Measurements from ENCODE around the gene KPNB1. TPM values are rescaled to one million over a fixed set of nuclear protein-coding genes. Genes with fewer than 3 reads are reported as not detected.

Gene KPNB1
- total and polyA plus RNA-seq, 2 of the 4 experiments (the other 2 are of a cell fraction): 206 to 1,082 TPM

DNA sequence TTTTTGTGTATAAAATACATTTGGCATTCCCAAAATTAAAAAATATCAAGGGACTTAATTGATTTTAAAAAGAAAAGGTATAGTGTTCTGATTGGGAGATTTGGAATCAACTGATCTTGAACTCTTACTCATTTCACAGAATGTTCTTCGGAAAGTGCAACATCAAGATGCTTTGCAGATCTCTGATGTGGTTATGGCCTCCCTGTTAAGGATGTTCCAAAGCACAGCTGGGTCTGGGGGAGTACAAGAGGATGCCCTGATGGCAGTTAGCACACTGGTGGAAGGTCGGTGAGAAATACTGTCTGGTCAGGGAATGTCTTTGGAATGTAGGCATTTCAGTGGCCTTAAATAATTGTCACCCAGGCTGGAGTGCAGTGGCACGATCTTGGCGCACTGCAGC, 24.8 kb downstream of the KPNB1 start:
- H2AK5ac ChIP-seq (ENCODE audit: low read depth, low read length): no peak overlapping the region
- no peak overlapping the region for H2BK5ac ChIP-seq (ENCODE audit: low read depth, low read length, poor library complexity, severe bottlenecking)
- WGBS, 2 experiments (ENCODE audit: extremely low coverage in 2 of 2, insufficient read length in 1 of 2): 67% methylated on average over 1 of the region's 4 CpGs; no CpG with 5 or more reads in 1 of the 2 experiments
- H2BK20ac ChIP-seq (ENCODE audit: low read depth, low read length): no peak overlapping the region
- BruUV-seq (replicated peaks): no TSS peak
- dilution Hi-C loops (cut with HindIII; ENCODE audit: low sequenced_read_pairs, unreplicated experiment) (no loop called here), in situ Hi-C loops (cut with MboI; ENCODE audit: low sequenced_read_pairs) (no loop called here), intact Hi-C loops (cut with micrococcal nuclease) (no loop called here)
- H3K4me1 ChIP-seq (ENCODE audit: control insufficient read depth, insufficient read depth, low read length): no peaks in the 10 kb centered on the region
- H3K36me3 ChIP-seq (ENCODE audit: control insufficient read depth, insufficient read depth, low read length): peaks cover 83% of the 10 kb centered on the region
- CTCF ChIA-PET: interaction anchor here (1.2 to 2.0 kb wide), 2 partner anchors 9 to 10 kb away, joined by 3 to 10 read pairs; no protein-coding TSS in a partner anchor
- H3K4me2 ChIP-seq (ENCODE audit: low read depth, low read length): no peak overlapping the region
- ATAC-seq (ENCODE audit: low read depth) (no peak), DNase-seq (no peak)
- H3K14ac ChIP-seq (replicated peaks; ENCODE audit: low read depth, low read length): no peak overlapping the region
- H3K27ac ChIP-seq (ENCODE audit: insufficient read depth, low read length): no peak overlapping the region
- H3K9ac ChIP-seq (ENCODE audit: low read depth, low read length): no peak overlapping the region
- H4K91ac ChIP-seq (ENCODE audit: insufficient read depth, low read depth, low read length): no peak overlapping the region
- H2BK120ac ChIP-seq (ENCODE audit: low read depth, low read length): no peak overlapping the region
- H3K56ac ChIP-seq (ENCODE audit: extremely low read depth, insufficient read depth, low read length): no peak overlapping the region
- no peak overlapping the region for H3K4ac ChIP-seq (ENCODE audit: low read depth, low read length)
- H4K20me1 ChIP-seq (ENCODE audit: insufficient read depth, low read length): peaks cover 20% of the 10 kb centered on the region; the same call in 1 of the 2 replicates
- no peak overlapping the region for H4K5ac ChIP-seq (ENCODE audit: low read depth, low read length)
- H3K9me1 ChIP-seq (ENCODE audit: insufficient read depth, low read length): no peaks in the 10 kb centered on the region
- POLR2A ChIA-PET (ENCODE audit: unreplicated experiment): no interaction called here
- no peaks in the 10 kb centered on the region for H3K9me3 ChIP-seq (ENCODE audit: control insufficient read depth, insufficient read depth, low read length)
- H3K23ac ChIP-seq (ENCODE audit: low read depth, low read length): no peak overlapping the region
- TF ChIP-seq POLR2A (IDR thresholded peaks at IDR 0.05; ENCODE audit: low read depth, low read length) (no peak), CEBPB (IDR thresholded peaks at IDR 0.05; ENCODE audit: low read depth, low read length) (no peak), BHLHE40 (IDR thresholded peaks at IDR 0.05; ENCODE audit: low read depth, low read length) (no peak), MXI1 (IDR thresholded peaks at IDR 0.05; ENCODE audit: borderline replicate concordance, low read depth, low read length) (no peak), FOS (IDR thresholded peaks at IDR 0.05; ENCODE audit: low read depth, low read length) (no peak), RCOR1 (IDR thresholded peaks at IDR 0.05; ENCODE audit: insufficient replicate concordance, low read length) (no peak), CHD1 (IDR thresholded peaks at IDR 0.05; ENCODE audit: low read depth, low read length) (no peak), RFX5 (IDR thresholded peaks at IDR 0.05; ENCODE audit: low read depth, low read length) (no peak), RAD21 (IDR thresholded peaks at IDR 0.05; ENCODE audit: low read length) (no peak)
- TF ChIP-seq, protein P1, sequence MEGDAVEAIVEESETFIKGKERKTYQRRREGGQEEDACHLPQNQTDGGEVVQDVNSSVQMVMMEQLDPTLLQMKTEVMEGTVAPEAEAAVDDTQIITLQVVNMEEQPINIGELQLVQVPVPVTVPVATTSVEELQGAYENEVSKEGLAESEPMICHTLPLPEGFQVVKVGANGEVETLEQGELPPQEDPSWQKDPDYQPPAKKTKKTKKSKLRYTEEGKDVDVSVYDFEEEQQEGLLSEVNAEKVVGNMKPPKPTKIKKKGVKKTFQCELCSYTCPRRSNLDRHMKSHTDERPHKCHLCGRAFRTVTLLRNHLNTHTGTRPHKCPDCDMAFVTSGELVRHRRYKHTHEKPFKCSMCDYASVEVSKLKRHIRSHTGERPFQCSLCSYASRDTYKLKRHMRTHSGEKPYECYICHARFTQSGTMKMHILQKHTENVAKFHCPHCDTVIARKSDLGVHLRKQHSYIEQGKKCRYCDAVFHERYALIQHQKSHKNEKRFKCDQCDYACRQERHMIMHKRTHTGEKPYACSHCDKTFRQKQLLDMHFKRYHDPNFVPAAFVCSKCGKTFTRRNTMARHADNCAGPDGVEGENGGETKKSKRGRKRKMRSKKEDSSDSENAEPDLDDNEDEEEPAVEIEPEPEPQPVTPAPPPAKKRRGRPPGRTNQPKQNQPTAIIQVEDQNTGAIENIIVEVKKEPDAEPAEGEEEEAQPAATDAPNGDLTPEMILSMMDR (conservative IDR thresholded peaks at IDR 0.05; ENCODE audit: low read depth, low read length): no peak
- TF ChIP-seq, protein P2, sequence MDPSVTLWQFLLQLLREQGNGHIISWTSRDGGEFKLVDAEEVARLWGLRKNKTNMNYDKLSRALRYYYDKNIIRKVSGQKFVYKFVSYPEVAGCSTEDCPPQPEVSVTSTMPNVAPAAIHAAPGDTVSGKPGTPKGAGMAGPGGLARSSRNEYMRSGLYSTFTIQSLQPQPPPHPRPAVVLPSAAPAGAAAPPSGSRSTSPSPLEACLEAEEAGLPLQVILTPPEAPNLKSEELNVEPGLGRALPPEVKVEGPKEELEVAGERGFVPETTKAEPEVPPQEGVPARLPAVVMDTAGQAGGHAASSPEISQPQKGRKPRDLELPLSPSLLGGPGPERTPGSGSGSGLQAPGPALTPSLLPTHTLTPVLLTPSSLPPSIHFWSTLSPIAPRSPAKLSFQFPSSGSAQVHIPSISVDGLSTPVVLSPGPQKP (IDR thresholded peaks at IDR 0.05; ENCODE audit: borderline replicate concordance, low read depth, low read length): no peak
- no peak overlapping the region for H2AK9ac ChIP-seq (replicated peaks; ENCODE audit: low read depth, low read length, poor library complexity)
- no peak overlapping the region for H3K18ac ChIP-seq (ENCODE audit: low read depth, low read length)
- no peak overlapping the region for H2BK15ac ChIP-seq (ENCODE audit: low read depth, low read length)
- H3K79me1 ChIP-seq (ENCODE audit: low read depth in 1 of 2, low read length in 2 of 2): peaks cover 44 to 47% of the 10 kb centered on the region in 2 experiments
- no peak overlapping the region for H2AFZ ChIP-seq (replicated peaks; ENCODE audit: low read length, poor library complexity)
- H3K4me3 ChIP-seq (ENCODE audit: insufficient read depth, low read depth, low read length): no peak overlapping the region
- no peaks in the 10 kb centered on the region for H3K27me3 ChIP-seq (ENCODE audit: control insufficient read depth, insufficient read depth, low read length)
- H4K8ac ChIP-seq (ENCODE audit: low read depth in 2 of 2, low read length in 2 of 2): no peak overlapping the region

Measured in IMR-90 (cell line).